DOHH2 (cell line): ENCODE results near the gene TTC39A.
A peak's percentile ranks its signal among the peaks of the same experiment; 100 is the strongest.

Source experiments
- EZH2phosphoT487 ChIP-seq: fragments of 200-600 bp; sonication (generic); IDR thresholded peaks from 2 replicates; pipeline ENCODE4 v1.6.1; 2017; ENCODE audit warnings: borderline replicate concordance, mild to moderate bottlenecking, antibody characterized with exemption, low read length, moderate library complexity, mixed read lengths
- TF ChIP-seq, protein P1 (sequence below): fragments of 200-600 bp; sonication (generic); IDR thresholded peaks from one replicate; pipeline ENCODE4 v1.5.1; 2014; ENCODE audit warnings: antibody characterized with exemption, mild to moderate bottlenecking, low read depth, low read length; ENCODE audit not compliant: poor library complexity, severe bottlenecking

- TF ChIP-seq, protein P1, sequence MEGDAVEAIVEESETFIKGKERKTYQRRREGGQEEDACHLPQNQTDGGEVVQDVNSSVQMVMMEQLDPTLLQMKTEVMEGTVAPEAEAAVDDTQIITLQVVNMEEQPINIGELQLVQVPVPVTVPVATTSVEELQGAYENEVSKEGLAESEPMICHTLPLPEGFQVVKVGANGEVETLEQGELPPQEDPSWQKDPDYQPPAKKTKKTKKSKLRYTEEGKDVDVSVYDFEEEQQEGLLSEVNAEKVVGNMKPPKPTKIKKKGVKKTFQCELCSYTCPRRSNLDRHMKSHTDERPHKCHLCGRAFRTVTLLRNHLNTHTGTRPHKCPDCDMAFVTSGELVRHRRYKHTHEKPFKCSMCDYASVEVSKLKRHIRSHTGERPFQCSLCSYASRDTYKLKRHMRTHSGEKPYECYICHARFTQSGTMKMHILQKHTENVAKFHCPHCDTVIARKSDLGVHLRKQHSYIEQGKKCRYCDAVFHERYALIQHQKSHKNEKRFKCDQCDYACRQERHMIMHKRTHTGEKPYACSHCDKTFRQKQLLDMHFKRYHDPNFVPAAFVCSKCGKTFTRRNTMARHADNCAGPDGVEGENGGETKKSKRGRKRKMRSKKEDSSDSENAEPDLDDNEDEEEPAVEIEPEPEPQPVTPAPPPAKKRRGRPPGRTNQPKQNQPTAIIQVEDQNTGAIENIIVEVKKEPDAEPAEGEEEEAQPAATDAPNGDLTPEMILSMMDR, result peak; percentile 97
- TF ChIP-seq EZH2phosphoT487, result no peak
Observed at GRCh38 chr1:51296383-51297357, 33.7 kb downstream of the TTC39A start.
